Thyroid gland (tissue), 4 donors: Measurements from ENCODE around the gene IL31RA.

Source experiments
- CTCF ChIP-seq, 6 experiments: fragments of 200-600 bp in 3 of 6; fragments of 450-650 bp in 3 of 6; sonication (generic) in 3 of 6; IDR thresholded peaks; one replicate each; pipeline ENCODE4 v1.5.1; 2016 to 2019; ENCODE audit warnings: antibody characterized with exemption in 6 of 6, mild to moderate bottlenecking in 2 of 6, inconsistent platforms in 1 of 6, moderate library complexity in 1 of 6
- POLR2A ChIP-seq, 2 donors: fragments of 450-650 bp; IDR thresholded peaks; one replicate each; pipeline ENCODE4 v1.6.1; 2017; ENCODE audit warnings: antibody characterized with exemption in 2 of 2, mild to moderate bottlenecking in 2 of 2, moderate library complexity in 1 of 2

GRCh38 chr5:55852503-55852902, 1.3 kb downstream of the IL31RA start:
- TF ChIP-seq CTCF (IDR thresholded peaks at IDR 0.05), result no peak
- no peak for TF ChIP-seq POLR2A (IDR thresholded peaks at IDR 0.05)
